Type B pancreatic cell (in vitro differentiated cells): ENCODE measurements around the gene AGFG1. TPM values are rescaled to one million over a fixed set of nuclear protein-coding genes. Genes with fewer than 3 reads are reported as not detected.
A peak's percentile ranks its signal among the peaks of the same experiment; 100 is the strongest.

ENCODE experiments used
- DNase-seq: peaks from one replicate; pipeline ENCODE4 v3.0.0; 2021; ENCODE audit warnings: mixed read lengths; ENCODE audit not compliant: unreplicated experiment; ENCODE audit errors: extremely low spot score
- H3K27ac Mint-ChIP-seq: 2 replicates; pipeline ENCODE4 v1.8.0; 2021; ENCODE audit warnings: mild to moderate bottlenecking, mixed read lengths
- H3K27me3 Mint-ChIP-seq: 2 replicates; pipeline ENCODE4 v1.8.0; 2021; ENCODE audit warnings: mixed read lengths
- H3K36me3 Mint-ChIP-seq: 2 replicates; pipeline ENCODE4 v1.8.0; 2021; ENCODE audit warnings: mixed read lengths
- H3K4me1 Mint-ChIP-seq: one replicate; pipeline ENCODE4 v1.8.0; 2021; ENCODE audit warnings: mixed read lengths; ENCODE audit not compliant: unreplicated experiment
- H3K4me3 Mint-ChIP-seq: 2 replicates; pipeline ENCODE4 v1.8.0; 2021; ENCODE audit warnings: mild to moderate bottlenecking, mixed read lengths
- H3K9me3 Mint-ChIP-seq: 2 replicates; pipeline ENCODE4 v1.8.0; 2021; ENCODE audit warnings: mixed read lengths
- total RNA-seq: library from RNA; stranded (reverse); gene quantifications from 2 replicates; pipeline ENCODE4 v1.2.1, GENCODE V29; 2021; ENCODE audit warnings: low replicate concordance
- TF ChIP-seq, protein P1 (sequence below): fragments of 200-600 bp; sonication (generic); conservative IDR thresholded peaks from 2 replicates; pipeline ENCODE4 v1.5.0; 2021; ENCODE audit warnings: antibody characterized with exemption, mild to moderate bottlenecking

AGFG1 gene
- total RNA-seq, 1 donor from 2014 or later, result 63.2 TPM

- H3K27me3 Mint-ChIP-seq, result no peaks in the 10 kb centered on the region
- H3K27ac Mint-ChIP-seq, result no peak overlapping the region
- no peaks in the 10 kb centered on the region for H3K9me3 Mint-ChIP-seq
- H3K4me1 Mint-ChIP-seq, result peaks cover 3% of the 10 kb centered on the region
- no peak for DNase-seq
- H3K4me3 Mint-ChIP-seq, result no peak overlapping the region
- H3K36me3 Mint-ChIP-seq, result no peaks in the 10 kb centered on the region
- TF ChIP-seq, protein P1, sequence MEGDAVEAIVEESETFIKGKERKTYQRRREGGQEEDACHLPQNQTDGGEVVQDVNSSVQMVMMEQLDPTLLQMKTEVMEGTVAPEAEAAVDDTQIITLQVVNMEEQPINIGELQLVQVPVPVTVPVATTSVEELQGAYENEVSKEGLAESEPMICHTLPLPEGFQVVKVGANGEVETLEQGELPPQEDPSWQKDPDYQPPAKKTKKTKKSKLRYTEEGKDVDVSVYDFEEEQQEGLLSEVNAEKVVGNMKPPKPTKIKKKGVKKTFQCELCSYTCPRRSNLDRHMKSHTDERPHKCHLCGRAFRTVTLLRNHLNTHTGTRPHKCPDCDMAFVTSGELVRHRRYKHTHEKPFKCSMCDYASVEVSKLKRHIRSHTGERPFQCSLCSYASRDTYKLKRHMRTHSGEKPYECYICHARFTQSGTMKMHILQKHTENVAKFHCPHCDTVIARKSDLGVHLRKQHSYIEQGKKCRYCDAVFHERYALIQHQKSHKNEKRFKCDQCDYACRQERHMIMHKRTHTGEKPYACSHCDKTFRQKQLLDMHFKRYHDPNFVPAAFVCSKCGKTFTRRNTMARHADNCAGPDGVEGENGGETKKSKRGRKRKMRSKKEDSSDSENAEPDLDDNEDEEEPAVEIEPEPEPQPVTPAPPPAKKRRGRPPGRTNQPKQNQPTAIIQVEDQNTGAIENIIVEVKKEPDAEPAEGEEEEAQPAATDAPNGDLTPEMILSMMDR, result no peak
Measured at GRCh38 chr2:227450311-227450841, 21.6 kb upstream of the AGFG1 start.

DNA sequence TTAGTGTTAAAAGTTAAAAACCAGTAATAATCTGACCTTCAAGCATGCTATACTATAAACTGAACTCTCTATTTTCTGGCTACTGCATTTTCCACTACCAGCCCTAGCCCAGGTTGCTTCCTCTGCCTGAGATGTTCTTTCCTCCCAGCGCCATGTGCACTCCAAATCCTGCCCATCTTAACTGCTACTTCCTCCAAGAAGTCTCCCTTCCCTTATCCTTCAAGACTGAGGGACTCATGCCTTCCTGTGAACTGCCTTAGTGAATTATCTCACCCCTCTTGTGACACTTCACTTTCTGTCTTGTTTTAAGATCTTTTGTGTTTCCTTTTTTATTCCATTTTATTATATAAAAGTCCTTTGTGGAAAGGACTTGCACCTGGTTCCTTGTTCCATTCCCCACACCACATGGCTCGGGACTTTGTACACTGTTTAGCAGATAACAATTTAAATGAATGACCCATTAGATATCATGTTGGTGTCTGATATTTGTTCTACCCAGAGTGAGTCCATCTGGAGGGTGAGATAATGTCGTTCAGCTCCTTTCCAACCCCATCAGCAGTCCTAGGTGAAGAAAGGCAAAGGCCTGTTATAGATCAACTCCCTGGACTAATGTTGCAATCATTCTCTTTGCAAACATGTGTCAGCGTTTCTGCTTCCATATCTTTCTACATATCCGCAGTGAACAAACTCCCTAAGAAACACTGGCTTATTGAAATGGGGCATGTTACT lies 20.9 kb upstream of the AGFG1 start:
- Mint-ChIP-seq H3K4me3 (no peak overlapping the region), H3K27me3 (no peaks in the 10 kb centered on the region), H3K27ac (peak overlapping the region; percentile 71), H3K9me3 (no peaks in the 10 kb centered on the region), H3K4me1 (peaks cover 3% of the 10 kb centered on the region), H3K36me3 (no peaks in the 10 kb centered on the region)
- TF ChIP-seq, protein P1, result no peak
- DNase-seq, result no peak

GRCh38 chr2:227451655-227451992 lies 20.3 kb upstream of the AGFG1 start:
- no peak overlapping the region for H3K4me3 Mint-ChIP-seq
- H3K4me1 Mint-ChIP-seq, result peaks cover 3% of the 10 kb centered on the region
- H3K27ac Mint-ChIP-seq, result peak overlapping the region; percentile 71
- no peaks in the 10 kb centered on the region for H3K27me3 Mint-ChIP-seq
- no peaks in the 10 kb centered on the region for H3K9me3 Mint-ChIP-seq
- no peak for DNase-seq
- H3K36me3 Mint-ChIP-seq, result no peaks in the 10 kb centered on the region
- TF ChIP-seq, protein P1, result no peak

DNA sequence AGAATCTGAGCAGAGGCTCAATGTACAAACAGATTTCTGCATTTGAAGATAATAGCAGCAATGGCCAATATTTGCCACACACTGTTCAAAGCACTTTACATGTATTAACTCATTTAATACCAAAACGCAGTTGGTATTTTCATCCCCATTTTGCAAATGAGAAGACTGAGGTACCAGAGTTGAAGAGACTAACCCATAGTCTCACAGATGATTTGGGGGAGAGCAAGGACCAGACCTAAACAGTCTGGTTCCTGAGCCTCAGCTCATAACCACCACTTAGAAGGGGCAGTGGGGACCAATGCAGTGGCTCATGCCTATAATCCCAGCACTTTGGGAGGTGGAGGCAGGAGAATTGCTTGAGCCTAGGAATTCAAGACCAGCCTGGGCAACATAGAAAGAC lies 18.1 kb upstream of the AGFG1 start:
- no peak overlapping the region for H3K27ac Mint-ChIP-seq
- TF ChIP-seq, protein P1, result no peak
- H3K4me3 Mint-ChIP-seq, result no peak overlapping the region
- peaks cover 3% of the 10 kb centered on the region for H3K4me1 Mint-ChIP-seq
- H3K9me3 Mint-ChIP-seq, result no peaks in the 10 kb centered on the region
- no peaks in the 10 kb centered on the region for H3K36me3 Mint-ChIP-seq
- DNase-seq, result no peak
- H3K27me3 Mint-ChIP-seq, result no peaks in the 10 kb centered on the region

DNA sequence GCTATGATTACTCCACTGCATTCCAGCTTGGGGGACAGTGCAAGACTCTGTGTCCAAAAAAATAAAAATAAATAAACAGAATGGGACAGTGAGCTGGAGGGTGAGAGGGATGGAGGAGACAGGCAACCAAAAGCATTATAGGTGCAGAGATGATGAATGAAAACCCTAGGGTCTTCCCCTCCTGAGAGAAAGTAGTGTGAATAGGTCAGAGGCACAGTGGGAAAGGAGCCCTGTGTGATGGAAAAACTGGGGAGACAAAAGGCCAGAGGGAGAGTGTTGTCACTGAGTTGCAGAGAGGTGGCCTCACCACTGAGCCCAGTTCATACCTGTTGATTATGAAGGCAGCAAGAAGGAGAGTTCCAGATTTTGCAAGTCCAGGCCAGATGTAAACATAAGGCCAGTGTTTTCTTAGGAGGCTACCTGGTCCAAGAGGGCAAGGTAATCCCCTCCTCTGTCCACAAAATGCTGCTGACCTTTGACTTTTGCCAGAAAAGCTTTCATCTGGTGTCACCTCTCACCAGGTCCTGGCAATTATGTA lies 17.6 kb upstream of the AGFG1 start:
- no peak overlapping the region for H3K4me3 Mint-ChIP-seq
- no peaks in the 10 kb centered on the region for H3K36me3 Mint-ChIP-seq
- H3K4me1 Mint-ChIP-seq, result peaks cover 3% of the 10 kb centered on the region
- DNase-seq, result no peak
- H3K27me3 Mint-ChIP-seq, result no peaks in the 10 kb centered on the region
- no peak overlapping the region for H3K27ac Mint-ChIP-seq
- no peaks in the 10 kb centered on the region for H3K9me3 Mint-ChIP-seq
- TF ChIP-seq, protein P1, result no peak
